ENCODE results near the gene MFAP2.

DNA sequence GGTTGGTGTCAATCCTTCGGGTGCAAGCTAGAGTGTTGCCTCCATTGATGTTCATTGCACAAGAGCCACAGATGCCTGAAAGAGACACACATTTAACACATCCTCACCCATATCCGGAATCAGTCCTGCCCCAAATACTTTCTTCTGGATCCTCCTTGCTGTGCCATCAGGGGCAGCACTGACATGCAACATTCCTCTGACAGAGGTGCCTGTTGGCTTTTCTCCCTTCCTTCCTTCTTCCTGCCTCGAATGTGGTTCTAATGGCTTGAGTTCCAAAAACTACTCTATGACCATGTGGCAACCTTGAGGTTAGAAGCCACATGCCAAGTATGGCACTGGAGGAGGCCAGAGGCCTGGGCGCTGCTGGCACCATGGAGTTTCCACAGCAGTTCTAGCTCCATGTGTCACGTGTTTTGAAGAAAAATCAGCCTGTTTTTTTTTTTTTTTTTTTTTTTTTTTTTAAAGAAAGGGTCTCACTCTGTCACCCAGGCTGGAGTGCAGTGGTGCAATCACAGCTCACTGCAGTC, 48.3 kb upstream of the MFAP2 start:
- TF ChIP-seq, protein P1, sequence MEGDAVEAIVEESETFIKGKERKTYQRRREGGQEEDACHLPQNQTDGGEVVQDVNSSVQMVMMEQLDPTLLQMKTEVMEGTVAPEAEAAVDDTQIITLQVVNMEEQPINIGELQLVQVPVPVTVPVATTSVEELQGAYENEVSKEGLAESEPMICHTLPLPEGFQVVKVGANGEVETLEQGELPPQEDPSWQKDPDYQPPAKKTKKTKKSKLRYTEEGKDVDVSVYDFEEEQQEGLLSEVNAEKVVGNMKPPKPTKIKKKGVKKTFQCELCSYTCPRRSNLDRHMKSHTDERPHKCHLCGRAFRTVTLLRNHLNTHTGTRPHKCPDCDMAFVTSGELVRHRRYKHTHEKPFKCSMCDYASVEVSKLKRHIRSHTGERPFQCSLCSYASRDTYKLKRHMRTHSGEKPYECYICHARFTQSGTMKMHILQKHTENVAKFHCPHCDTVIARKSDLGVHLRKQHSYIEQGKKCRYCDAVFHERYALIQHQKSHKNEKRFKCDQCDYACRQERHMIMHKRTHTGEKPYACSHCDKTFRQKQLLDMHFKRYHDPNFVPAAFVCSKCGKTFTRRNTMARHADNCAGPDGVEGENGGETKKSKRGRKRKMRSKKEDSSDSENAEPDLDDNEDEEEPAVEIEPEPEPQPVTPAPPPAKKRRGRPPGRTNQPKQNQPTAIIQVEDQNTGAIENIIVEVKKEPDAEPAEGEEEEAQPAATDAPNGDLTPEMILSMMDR (IDR thresholded peaks at IDR 0.05), result no peak
- TF ChIP-seq POLR2A (IDR thresholded peaks at IDR 0.05), result no peak
